IPS-NIHi7 (cell line): ENCODE measurements around the gene OR2M5.

Experiments
- DNase-seq: peaks from one replicate; pipeline ENCODE4 v3.0.0; 2012; ENCODE audit warnings: mixed read lengths; ENCODE audit errors: extremely low spot score

OR2M5 gene

GRCh38 chr1:248144513-248145198 lies at the start of gene OR2M5:
Gene OR2M5 (plus strand): TSS chr1:248145148. CDS start chr1:248145148, 0 bp downstream.
- DNase-seq: no peak

GRCh38 chr1:248098529-248098928 lies 46.4 kb upstream of the OR2M5 start:
- DNase-seq: no peak

GRCh38 chr1:248102847-248103246 lies 42.1 kb upstream of the OR2M5 start:
- no peak for DNase-seq

- DNase-seq: no peak
Measured at GRCh38 chr1:248111157-248111556, 33.8 kb upstream of the OR2M5 start.

- no peak for DNase-seq
Measured at GRCh38 chr1:248114890-248115289, 30.1 kb upstream of the OR2M5 start.

GRCh38 chr1:248127653-248128052 lies 17.3 kb upstream of the OR2M5 start:
- DNase-seq: no peak

GRCh38 chr1:248136811-248137210 lies 8.1 kb upstream of the OR2M5 start:
- no peak for DNase-seq

GRCh38 chr1:248140846-248141245 lies 4.1 kb upstream of the OR2M5 start:
- no peak for DNase-seq

GRCh38 chr1:248143311-248143710 lies 1.6 kb upstream of the OR2M5 start:
- no peak for DNase-seq

GRCh38 chr1:248152056-248152827 lies 7.3 kb downstream of the OR2M5 start:
- DNase-seq: no peak

GRCh38 chr1:248155927-248156326 lies 11.0 kb downstream of the OR2M5 start:
- no peak for DNase-seq

GRCh38 chr1:248158758-248159157 lies 13.8 kb downstream of the OR2M5 start:
- DNase-seq: no peak

GRCh38 chr1:248164031-248164430 lies 19.1 kb downstream of the OR2M5 start:
- no peak for DNase-seq

- DNase-seq: no peak
Measured at GRCh38 chr1:248165186-248165585, 20.2 kb downstream of the OR2M5 start.

GRCh38 chr1:248174521-248174920 lies 29.6 kb downstream of the OR2M5 start, which contains the start of gene OR2M2:
Gene OR2M2 (plus strand): TSS chr1:248174821. CDS start chr1:248179986, 5,165 bp downstream.
- DNase-seq: no peak

- DNase-seq: no peak
Measured at GRCh38 chr1:248183996-248184395, 39.0 kb downstream of the OR2M5 start.

GRCh38 chr1:248187363-248187762 lies 42.4 kb downstream of the OR2M5 start:
- DNase-seq: no peak

- DNase-seq: no peak
Measured at GRCh38 chr1:248189026-248189425, 44.1 kb downstream of the OR2M5 start.

GRCh38 chr1:248194117-248194516 lies 49.2 kb downstream of the OR2M5 start:
- no peak for DNase-seq
